Left cardiac atrium (tissue), 4 donors: Measurements from ENCODE around the gene PAX7. TPM values are rescaled to one million over a fixed set of nuclear protein-coding genes. Genes with fewer than 3 reads are reported as not detected.
A peak's percentile ranks its signal among the peaks of the same experiment; 100 is the strongest.
"Not testable (repeated sequence)": the region's sequence is repeated elsewhere in the genome, so short reads cannot be mapped to it uniquely, and the experiment has no call there.

Source experiments
- ATAC-seq, 2 donors: fragments of 200-7000 bp; cut with Tn5 transposase; one replicate each; pipeline ENCODE4 v1.9.1; 2020; ENCODE audit warnings: mild to moderate bottlenecking in 2 of 2, moderate library complexity in 2 of 2
- DNase-seq: peaks from one replicate; pipeline ENCODE4 v3.0.0-alpha.2; 2020
- intact Hi-C, 2 donors: fragments of 100-400 bp; cut with DNase I; formaldehyde crosslinking; loops; one replicate each; pipeline versions ENCODE4 v1.14.1 to v1.15.1; 2022 to 2023
- total RNA-seq, 2 donors: library from RNA; stranded (reverse); fragmentation: NEBNext Ultra II Directional; extraction: Animal tissue kit (Norgen Biotek cat#: 25700); gene quantifications; one replicate each; pipeline ENCODE4 v1.2.1, GENCODE V29; 2021
- donor health status: DM: no; HTN: yes; CAD: no.
- donor health status: DM: no; HTN: yes; CAD: no; lungs with severe emphysema.
- donor health status: DM: yes; HTN: yes; CAD: no.
- donor health status: Dilated cardiomyopathy.

PAX7 gene
- total RNA-seq, 2 donors from 2014 or later = not detected

- intact Hi-C loops = no loop called here
- no peak for DNase-seq
- no peak for ATAC-seq
Measured at GRCh38 chr1:18738617-18739016, 108.0 kb downstream of the PAX7 start.

GRCh38 chr1:18739408-18739807, 108.8 kb downstream of the PAX7 start:
- ATAC-seq (no peak), DNase-seq (no peak)
- intact Hi-C loops = no loop called here

- ATAC-seq = no peak
- intact Hi-C loops = no loop called here
- no peak for DNase-seq
Measured at GRCh38 chr1:18739897-18740296, 109.3 kb downstream of the PAX7 start.

GRCh38 chr1:18740617-18741016, 110.0 kb downstream of the PAX7 start:
- intact Hi-C loops = no loop called here
- ATAC-seq = no peak
- DNase-seq = no peak

GRCh38 chr1:18743233-18743632, 112.6 kb downstream of the PAX7 start:
- intact Hi-C loops = no loop called here
- DNase-seq = no peak

GRCh38 chr1:18744381-18744780, 113.7 kb downstream of the PAX7 start:
- intact Hi-C loops, ATAC-seq: not testable (repeated sequence)

More at GRCh38 chr1:18743233-18743632, 112.6 kb downstream of the PAX7 start:
- ATAC-seq = no peak

GRCh38 chr1:18746981-18747380, 116.3 kb downstream of the PAX7 start:
- no peak for DNase-seq
- no peak for ATAC-seq
- intact Hi-C loops = no loop called here

More at GRCh38 chr1:18744381-18744780, 113.7 kb downstream of the PAX7 start:
- DNase-seq = not testable (repeated sequence)

- intact Hi-C loops = no loop called here
- DNase-seq (no peak), ATAC-seq (no peak)
Measured at GRCh38 chr1:18747671-18748070, 117.0 kb downstream of the PAX7 start.

- intact Hi-C loops = no loop called here
- ATAC-seq = no peak
- no peak for DNase-seq
Measured at GRCh38 chr1:18748435-18748834, 117.8 kb downstream of the PAX7 start.

GRCh38 chr1:18749569-18749968, 118.9 kb downstream of the PAX7 start:
- DNase-seq (no peak), ATAC-seq (no peak)
- intact Hi-C loops = no loop called here

- intact Hi-C loops = no loop called here
Measured at GRCh38 chr1:18750600-18750999, 120.0 kb downstream of the PAX7 start.

GRCh38 chr1:18751425-18751824, 120.8 kb downstream of the PAX7 start:
- intact Hi-C loops = no loop called here
- no peak for DNase-seq

More at GRCh38 chr1:18750600-18750999, 120.0 kb downstream of the PAX7 start:
- no peak for DNase-seq
- ATAC-seq = no peak

GRCh38 chr1:18752409-18752808, 121.8 kb downstream of the PAX7 start:
- no peak for DNase-seq
- intact Hi-C loops = no loop called here
- no peak for ATAC-seq

More at GRCh38 chr1:18751425-18751824, 120.8 kb downstream of the PAX7 start:
- no peak for ATAC-seq

GRCh38 chr1:18760156-18760555, 129.5 kb downstream of the PAX7 start:
- intact Hi-C loops = no loop called here
- ATAC-seq = no peak
- DNase-seq = no peak

- intact Hi-C loops = no loop called here
- DNase-seq = no peak
- ATAC-seq = peak in 1 of 2 donors; percentile 44
Measured at GRCh38 chr1:18761948-18762840, 131.5 kb downstream of the PAX7 start.

- DNase-seq = no peak
- intact Hi-C loops = no loop called here
- no peak for ATAC-seq
Measured at GRCh38 chr1:18764362-18764761, 133.7 kb downstream of the PAX7 start.

- intact Hi-C loops = no loop called here
- ATAC-seq = no peak
Measured at GRCh38 chr1:18765725-18766124, 135.1 kb downstream of the PAX7 start.

GRCh38 chr1:18766328-18766727, 135.7 kb downstream of the PAX7 start:
- DNase-seq = no peak
- ATAC-seq = no peak

More at GRCh38 chr1:18765725-18766124, 135.1 kb downstream of the PAX7 start:
- no peak for DNase-seq

GRCh38 chr1:18767576-18767975, 136.9 kb downstream of the PAX7 start:
- not testable (repeated sequence) for ATAC-seq

More at GRCh38 chr1:18766328-18766727, 135.7 kb downstream of the PAX7 start:
- intact Hi-C loops = no loop called here

GRCh38 chr1:18768086-18768485, 137.4 kb downstream of the PAX7 start:
- DNase-seq = no peak
- ATAC-seq = no peak
- intact Hi-C loops = no loop called here

More at GRCh38 chr1:18767576-18767975, 136.9 kb downstream of the PAX7 start:
- DNase-seq, intact Hi-C loops: not testable (repeated sequence)

GRCh38 chr1:18769140-18769539, 138.5 kb downstream of the PAX7 start:
- intact Hi-C loops = no loop called here
- no peak for DNase-seq
- no peak for ATAC-seq
